HepG2 (cell line): ENCODE data around the gene CXorf38. TPM values are rescaled to one million over a fixed set of nuclear protein-coding genes. Genes with fewer than 3 reads are reported as not detected.
"Not testable (repeated sequence)": the region's sequence is repeated elsewhere in the genome, so short reads cannot be mapped to it uniquely, and the experiment has no call there.

Source experiments
- ATAC-seq: fragments of 200-7000 bp; cut with Tn5 transposase; 3 replicates; pipeline ENCODE4 v1.9.1; 2020; ENCODE audit warnings: mild to moderate bottlenecking, moderate library complexity
- BruUV-seq: library from RNA; stranded (reverse); fragments of 400-500 nt; replicated peaks from 2 replicates; lab custom pipeline; 2021; lab: Mats Ljungman, UMichigan
- CTCF ChIA-PET: fragments of 300-600 bp; formaldehyde crosslinking; extraction: SDS; loops from one replicate; lab custom pipeline; 2021; ENCODE audit warnings: low total read pairs, inconsistent platforms, low intra/inter-chr PET ratio; lab: Yijun Ruan, JAX
- POLR2A ChIA-PET: fragments of 350-600 bp; sonication (Branson Sonifier 250); formaldehyde crosslinking; loops from one replicate; lab custom pipeline; 2020; ENCODE audit warnings: antibody characterized with exemption, inconsistent platforms; lab: Yijun Ruan, JAX
- DNase-seq: peaks from one replicate; pipeline ENCODE4 v3.0.0-alpha.2; 2015; ENCODE audit warnings: low spot score
- FAIRE-seq: peaks from 3 replicates; lab custom pipeline; 2011; peaks lifted over from hg19 to GRCh38; lab: Jason Lieb, UNC
- H2AFZ ChIP-seq: one replicate; pipeline ENCODE4 v1.6.1; 2011; ENCODE audit warnings: low read length, inconsistent platforms
- H3K27ac ChIP-seq: fragments of 300-600 bp; 3 replicates; pipeline ENCODE4 v1.8.0; 2011; ENCODE audit warnings: mixed run types, mild to moderate bottlenecking, mixed read lengths, low read length, inconsistent platforms; ENCODE audit not compliant: insufficient read depth; ENCODE audit errors: extremely low read length
- H3K27me3 ChIP-seq, 2 experiments: fragments of 200-600 bp in 1 of 2; 2 replicates in 1 of 2; 3 replicates in 1 of 2; pipeline versions ENCODE4 v1.6.0 to v1.8.0; 2011; ENCODE audit warnings: low read length in 2 of 2, mild to moderate bottlenecking in 2 of 2, moderate library complexity in 2 of 2, inconsistent platforms in 1 of 2; ENCODE audit not compliant: insufficient read depth in 2 of 2, control insufficient read depth in 1 of 2
- H3K36me3 ChIP-seq, 2 experiments: fragments of 200-600 bp in 1 of 2; replicated peaks in 1 of 2; 2 replicates in 1 of 2; 3 replicates in 1 of 2; pipeline versions ENCODE4 v1.5.1 to v1.8.0; 2011; ENCODE audit warnings: low read length in 2 of 2, inconsistent platforms in 1 of 2; ENCODE audit not compliant: insufficient read depth in 2 of 2, control insufficient read depth in 1 of 2
- H3K4me1 ChIP-seq: 2 replicates; pipeline ENCODE4 v1.5.1; 2012; ENCODE audit warnings: low read length, inconsistent platforms; ENCODE audit not compliant: insufficient read depth
- H3K4me2 ChIP-seq: 2 replicates; pipeline ENCODE4 v1.6.0; 2011; ENCODE audit warnings: low read depth, low read length, inconsistent platforms
- H3K4me3 ChIP-seq, 3 experiments: fragments of 200-600 bp in 1 of 3; sonication (generic), shearing (Covaris generic) in 1 of 3; replicated peaks in 1 of 3; 2 replicates each; pipeline ENCODE4 v1.5.1; 2011 to 2016; ENCODE audit warnings: low read length in 3 of 3, inconsistent platforms in 2 of 3, low read depth in 2 of 3, mild to moderate bottlenecking in 2 of 3, control low read depth in 1 of 3, mixed read lengths in 1 of 3; ENCODE audit not compliant: insufficient read depth in 1 of 3
- H3K79me2 ChIP-seq: one replicate; pipeline ENCODE4 v1.6.1; 2011; ENCODE audit warnings: low read length, inconsistent platforms; ENCODE audit not compliant: insufficient read depth
- H3K9ac ChIP-seq: 2 replicates; pipeline ENCODE4 v1.6.0; 2011; ENCODE audit warnings: mild to moderate bottlenecking, low read depth, low read length, inconsistent platforms; ENCODE audit not compliant: insufficient read depth
- H3K9me3 ChIP-seq: 2 replicates; pipeline ENCODE4 v1.5.1; 2012; ENCODE audit warnings: mild to moderate bottlenecking, low read length
- H4K20me1 ChIP-seq: 2 replicates; pipeline ENCODE4 v1.6.0; 2011; ENCODE audit warnings: inconsistent platforms, mild to moderate bottlenecking, low read length, moderate library complexity; ENCODE audit not compliant: insufficient read depth
- EEA1 ChIP-seq: sonication (generic); formaldehyde crosslinking; IDR thresholded peaks from 2 replicates; pipeline ENCODE4 v1.5.1; 2020; ENCODE audit warnings: mild to moderate bottlenecking, missing genetic modification reagents, borderline replicate concordance
- NR2F1 ChIP-seq, 2 experiments: fragments of 450-650 bp in 1 of 2; formaldehyde crosslinking in 1 of 2; IDR thresholded peaks; 2 replicates each; pipeline versions ENCODE4 v1.5.0 to v1.6.1; 2016 to 2020; ENCODE audit warnings: mild to moderate bottlenecking in 1 of 2, missing compliant biosample characterization in 1 of 2, missing genetic modification reagents in 1 of 2, moderate library complexity in 1 of 2
- SAP130 ChIP-seq: IDR thresholded peaks from 2 replicates; pipeline ENCODE4 v1.6.1; 2016; ENCODE audit warnings: low read depth
- THYN1 ChIP-seq: sonication (generic); formaldehyde crosslinking; IDR thresholded peaks from 2 replicates; pipeline ENCODE4 v1.8.1; 2023; ENCODE audit warnings: low read depth, mild to moderate bottlenecking, moderate library complexity, missing genetic modification reagents, borderline replicate concordance
- ZNF644 ChIP-seq: IDR thresholded peaks from 2 replicates; pipeline ENCODE4 v1.6.1; 2016; ENCODE audit warnings: low read depth
- WGBS: methylation state at CpG from one replicate; pipeline ENCODE4 v1.1.6; 2017; ENCODE audit warnings: low lambda C conversion rate; 5-methylcytosine and 5-hydroxymethylcytosine counted together
- in situ Hi-C: cut with HindIII; loops from 2 replicates; pipeline ENCODE4 v1.10.0; 2017; ENCODE audit warnings: low pct_unique_long_range_greater_than_20kb; ENCODE audit not compliant: extremely low pct_ligation_motif_present
- intact Hi-C: fragments of 100-400 bp; cut with micrococcal nuclease; formaldehyde crosslinking; loops from one replicate; pipeline ENCODE4 v1.10.0; 2022; ENCODE audit not compliant: unreplicated experiment
- polyA plus RNA-seq, 8 experiments: library from polyadenylated mRNA; depleted of rRNA in 3 of 8; stranded (reverse) in 7 of 8; unstranded in 1 of 8; fragments of >200 nt; fragmentation: Illumina TruSeq in 4 of 8; extraction: Trizol in 4 of 8; gene quantifications; 2 replicates each; pipeline versions ENCODE4 v1.2.1 to v1.2.3, GENCODE V29; 2011 to 2016; ENCODE audit warnings: low read depth in 4 of 8, missing spikeins in 1 of 8, mixed read lengths in 1 of 8; ENCODE audit not compliant: insufficient read depth in 1 of 8
- total RNA-seq, 5 experiments: library from RNA; depleted of rRNA; stranded (reverse); fragments of >200 nt; fragmentation: Illumina TruSeq; extraction: Trizol; gene quantifications; 2 replicates each; pipeline ENCODE4 v1.2.3, GENCODE V29; 2016; ENCODE audit warnings: low read depth in 1 of 5

Gene CXorf38
- total and polyA plus RNA-seq, 2 of the 13 experiments (the other 11 are each of a cell fraction or from before 2014, with no cell fraction given): 4.6 to 6.7 TPM

- H4K20me1 ChIP-seq, ATAC-seq, DNase-seq, CTCF ChIA-PET, POLR2A ChIA-PET, in situ Hi-C loops, H3K9ac ChIP-seq, H3K27me3 ChIP-seq, H3K27ac ChIP-seq, H2AFZ ChIP-seq, H3K4me2 ChIP-seq, BruUV-seq, H3K9me3 ChIP-seq, H3K79me2 ChIP-seq, H3K36me3 ChIP-seq, H3K4me3 ChIP-seq: not testable (repeated sequence)
- peak; percentile 53 for FAIRE-seq
- 0 out of 2 replicates have a peak, but pooled peaks cover 25% of the 10 kb centered on the region for H3K4me1 ChIP-seq
- intact Hi-C loops: loop anchor here (10.0 kb wide), 1 partner anchor 57 kb away; the partner anchor contains the start of gene CXorf38
- WGBS: 14% methylated on average over 1 of the region's 1 CpG
Measured at GRCh38 chrX:40587623-40588022, 59.7 kb downstream of the CXorf38 start.

- ATAC-seq (no peak), DNase-seq (no peak), FAIRE-seq (no peak)
- Histone ChIP-seq H3K4me1 (peaks cover 47% of the 10 kb centered on the region), H3K4me2 (no peak overlapping the region), H3K4me3 (no peak overlapping the region), H3K9ac (no peak overlapping the region), H3K27me3 (no peaks in the 10 kb centered on the region; a peak in 1 of 5 replicates), H3K27ac (no peak overlapping the region), H3K79me2 (peaks cover 21% of the 10 kb centered on the region), H3K9me3 (no peaks in the 10 kb centered on the region), H4K20me1 (no peaks in the 10 kb centered on the region), H2AFZ (no peak overlapping the region), H3K36me3 (no peaks in the 10 kb centered on the region)
- no TSS peak for BruUV-seq
- POLR2A ChIA-PET: no interaction called here
- CTCF ChIA-PET: no interaction called here
- 92% methylated on average over 2 of the region's 2 CpGs for WGBS
- in situ Hi-C loops: no loop called here
- intact Hi-C loops: loop anchor here (10.0 kb wide), 1 partner anchor 62 kb away; the partner anchor contains the start of gene CXorf38
- TF ChIP-seq THYN1 (CRISPR knock-in tag) (no peak), EEA1 (no peak), NR2F1 (CRISPR knock-in tag; IDR thresholded peaks at IDR 0.05) (no peak), ZNF644 (CRISPR knock-in tag) (no peak), SAP130 (CRISPR knock-in tag) (no peak)
Measured at GRCh38 chrX:40582811-40583210, 64.5 kb downstream of the CXorf38 start.

GRCh38 chrX:40582178-40582577, 65.2 kb downstream of the CXorf38 start:
- H3K4me3 ChIP-seq, POLR2A ChIA-PET, in situ Hi-C loops, CTCF ChIA-PET, H3K36me3 ChIP-seq, H4K20me1 ChIP-seq, H3K9ac ChIP-seq, DNase-seq, ATAC-seq, H3K27ac ChIP-seq, FAIRE-seq, H3K27me3 ChIP-seq, BruUV-seq, H2AFZ ChIP-seq, H3K9me3 ChIP-seq: not testable (repeated sequence)
- intact Hi-C loops: loop anchor here (10.0 kb wide), 1 partner anchor 63 kb away; the partner anchor contains the start of gene CXorf38
- Histone ChIP-seq H3K4me1 (peaks cover 47% of the 10 kb centered on the region), H3K4me2 (peak overlapping the region; percentile 71), H3K79me2 (peaks cover 21% of the 10 kb centered on the region)
- 91% methylated on average over 12 of the region's 13 CpGs for WGBS
